ENCODE results near the gene OR4E1.

DNA sequence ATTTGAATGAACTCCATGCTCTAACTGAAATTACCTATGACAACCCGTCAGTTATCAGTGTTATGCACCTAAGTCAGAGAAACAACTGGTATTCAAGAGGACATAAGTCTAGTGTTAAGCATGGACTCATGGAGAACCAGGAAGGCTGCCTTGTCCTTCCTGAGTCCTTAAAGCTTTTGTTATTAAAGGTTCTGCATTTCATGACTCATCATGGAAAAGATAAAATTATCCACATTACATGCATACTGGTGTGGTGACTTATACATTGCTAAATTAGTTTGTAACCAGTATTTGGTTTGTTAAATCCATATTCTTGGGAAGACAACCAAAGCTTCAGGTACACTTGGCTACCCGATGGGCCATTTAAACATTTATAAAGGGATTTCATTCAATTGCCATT, 6.5 kb upstream of the OR4E1 start:
- TF ChIP-seq POLR2A (IDR thresholded peaks at IDR 0.05) = no peak
- TF ChIP-seq, protein P1, sequence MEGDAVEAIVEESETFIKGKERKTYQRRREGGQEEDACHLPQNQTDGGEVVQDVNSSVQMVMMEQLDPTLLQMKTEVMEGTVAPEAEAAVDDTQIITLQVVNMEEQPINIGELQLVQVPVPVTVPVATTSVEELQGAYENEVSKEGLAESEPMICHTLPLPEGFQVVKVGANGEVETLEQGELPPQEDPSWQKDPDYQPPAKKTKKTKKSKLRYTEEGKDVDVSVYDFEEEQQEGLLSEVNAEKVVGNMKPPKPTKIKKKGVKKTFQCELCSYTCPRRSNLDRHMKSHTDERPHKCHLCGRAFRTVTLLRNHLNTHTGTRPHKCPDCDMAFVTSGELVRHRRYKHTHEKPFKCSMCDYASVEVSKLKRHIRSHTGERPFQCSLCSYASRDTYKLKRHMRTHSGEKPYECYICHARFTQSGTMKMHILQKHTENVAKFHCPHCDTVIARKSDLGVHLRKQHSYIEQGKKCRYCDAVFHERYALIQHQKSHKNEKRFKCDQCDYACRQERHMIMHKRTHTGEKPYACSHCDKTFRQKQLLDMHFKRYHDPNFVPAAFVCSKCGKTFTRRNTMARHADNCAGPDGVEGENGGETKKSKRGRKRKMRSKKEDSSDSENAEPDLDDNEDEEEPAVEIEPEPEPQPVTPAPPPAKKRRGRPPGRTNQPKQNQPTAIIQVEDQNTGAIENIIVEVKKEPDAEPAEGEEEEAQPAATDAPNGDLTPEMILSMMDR (IDR thresholded peaks at IDR 0.05) = no peak
